Choroid plexus epithelial cell (primary cell): Measurements from ENCODE around the gene RPA3.
A peak's percentile ranks its signal among the peaks of the same experiment; 100 is the strongest.

Experiments used
- DNase-seq: peaks from one replicate; pipeline ENCODE4 v3.0.0-alpha.2; 2010; ENCODE audit warnings: low read depth
- H3K4me3 ChIP-seq: 2 replicates; pipeline ENCODE4 v1.5.1; 2011; ENCODE audit warnings: low read depth, mild to moderate bottlenecking, control low read depth, low read length, moderate library complexity
- TF ChIP-seq, protein P1 (sequence below): conservative IDR thresholded peaks from 2 replicates; pipeline ENCODE4 v1.5.1; 2011; ENCODE audit warnings: low read depth, mild to moderate bottlenecking, control low read depth, inconsistent platforms, low read length, moderate library complexity

RPA3 gene

GRCh38 chr7:7647495-7648036 is 70.8 kb downstream of the RPA3 start:
- TF ChIP-seq, protein P1, sequence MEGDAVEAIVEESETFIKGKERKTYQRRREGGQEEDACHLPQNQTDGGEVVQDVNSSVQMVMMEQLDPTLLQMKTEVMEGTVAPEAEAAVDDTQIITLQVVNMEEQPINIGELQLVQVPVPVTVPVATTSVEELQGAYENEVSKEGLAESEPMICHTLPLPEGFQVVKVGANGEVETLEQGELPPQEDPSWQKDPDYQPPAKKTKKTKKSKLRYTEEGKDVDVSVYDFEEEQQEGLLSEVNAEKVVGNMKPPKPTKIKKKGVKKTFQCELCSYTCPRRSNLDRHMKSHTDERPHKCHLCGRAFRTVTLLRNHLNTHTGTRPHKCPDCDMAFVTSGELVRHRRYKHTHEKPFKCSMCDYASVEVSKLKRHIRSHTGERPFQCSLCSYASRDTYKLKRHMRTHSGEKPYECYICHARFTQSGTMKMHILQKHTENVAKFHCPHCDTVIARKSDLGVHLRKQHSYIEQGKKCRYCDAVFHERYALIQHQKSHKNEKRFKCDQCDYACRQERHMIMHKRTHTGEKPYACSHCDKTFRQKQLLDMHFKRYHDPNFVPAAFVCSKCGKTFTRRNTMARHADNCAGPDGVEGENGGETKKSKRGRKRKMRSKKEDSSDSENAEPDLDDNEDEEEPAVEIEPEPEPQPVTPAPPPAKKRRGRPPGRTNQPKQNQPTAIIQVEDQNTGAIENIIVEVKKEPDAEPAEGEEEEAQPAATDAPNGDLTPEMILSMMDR: no peak
- no peak overlapping the region for H3K4me3 ChIP-seq
- no peak for DNase-seq

- no peak overlapping the region for H3K4me3 ChIP-seq
- no peak for DNase-seq
- TF ChIP-seq, protein P1: no peak
These were observed 76.3 kb downstream of the RPA3 start for GRCh38 chr7:7642081-7642480.

DNA sequence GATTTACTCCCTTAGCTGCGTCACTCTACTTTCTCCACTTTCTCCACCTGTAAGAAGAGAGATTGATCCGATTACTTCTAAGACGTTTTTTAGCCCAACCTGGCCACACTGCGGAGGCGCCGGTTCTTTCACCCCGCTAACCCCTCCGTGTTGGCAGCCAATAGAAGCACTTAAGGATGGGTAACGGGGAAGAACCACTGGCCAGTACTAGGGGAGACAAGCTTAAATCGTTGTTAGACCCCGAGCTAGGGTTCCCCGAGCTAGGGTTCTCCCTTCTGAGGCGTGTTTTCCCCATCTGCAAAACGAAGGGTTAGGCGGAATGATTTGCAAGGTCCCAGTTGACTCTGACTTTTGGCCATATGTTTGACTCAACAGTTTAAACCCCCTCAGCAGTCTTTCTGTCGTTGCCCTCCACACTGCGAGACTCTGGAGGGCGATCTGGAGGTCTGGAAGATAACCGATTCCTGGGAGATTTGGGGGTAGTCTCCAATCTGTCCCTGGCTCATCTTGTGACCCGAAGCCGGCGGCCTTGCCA is 77.2 kb downstream of the RPA3 start:
- TF ChIP-seq, protein P1: no peak
- DNase-seq: no peak
- H3K4me3 ChIP-seq: peak overlapping the region; percentile 78

- TF ChIP-seq, protein P1: no peak
- peak within 1 kb of the TSS; percentile 78 for H3K4me3 ChIP-seq
- DNase-seq: peak; percentile 99
These were observed 77.9 kb downstream of the RPA3 start, which contains the start of gene UMAD1 for GRCh38 chr7:7640221-7641128. UMAD1 (plus strand) TSS chr7:7640752; CDS start chr7:7673372, 32,620 bp downstream.

- peak overlapping the region; percentile 78 for H3K4me3 ChIP-seq
- DNase-seq: peak; percentile 29
- TF ChIP-seq, protein P1: no peak
These were observed 78.6 kb downstream of the RPA3 start for GRCh38 chr7:7639847-7640220.

GRCh38 chr7:7639421-7639820 is 79.0 kb downstream of the RPA3 start:
- TF ChIP-seq, protein P1: no peak
- DNase-seq: no peak

More at GRCh38 chr7:7639421-7639820, 79.0 kb downstream of the RPA3 start:
- H3K4me3 ChIP-seq: peak overlapping the region; percentile 78
